HPDE6-E6E7 (cell line): ENCODE data around the gene MRPL23.
A peak's percentile ranks its signal among the peaks of the same experiment; 100 is the strongest.

ENCODE experiments used
- DNase-seq: peaks from one replicate; pipeline ENCODE4 v3.0.0; 2011; ENCODE audit warnings: missing footprints; ENCODE audit errors: extremely low spot score

The MRPL23 gene

GRCh38 chr11:1921574-1922141 lies 25.5 kb upstream of the MRPL23 start:
- no peak for DNase-seq

GRCh38 chr11:1922481-1923081 lies 24.6 kb upstream of the MRPL23 start:
- DNase-seq = no peak

GRCh38 chr11:1923201-1923956 lies 23.8 kb upstream of the MRPL23 start:
- no peak for DNase-seq

GRCh38 chr11:1924181-1924580 lies 23.0 kb upstream of the MRPL23 start:
- DNase-seq = no peak

- no peak for DNase-seq
Observed at GRCh38 chr11:1924646-1925372, 22.3 kb upstream of the MRPL23 start.

GRCh38 chr11:1925373-1926155 lies 21.6 kb upstream of the MRPL23 start:
- no peak for DNase-seq

- no peak for DNase-seq
Observed at GRCh38 chr11:1926156-1927025, 20.7 kb upstream of the MRPL23 start.

GRCh38 chr11:1927026-1927847 lies 19.9 kb upstream of the MRPL23 start:
- peak; percentile 50 for DNase-seq

GRCh38 chr11:1927848-1928469 lies 19.2 kb upstream of the MRPL23 start:
- DNase-seq = no peak

GRCh38 chr11:1928470-1928890 lies 18.7 kb upstream of the MRPL23 start:
- DNase-seq = no peak

- DNase-seq = no peak
Observed at GRCh38 chr11:1928891-1929541, 18.1 kb upstream of the MRPL23 start.

- no peak for DNase-seq
Observed at GRCh38 chr11:1929621-1930461, 17.3 kb upstream of the MRPL23 start.

- DNase-seq = no peak
Observed at GRCh38 chr11:1930462-1930830, 16.7 kb upstream of the MRPL23 start.

GRCh38 chr11:1931341-1932104 lies 15.6 kb upstream of the MRPL23 start:
- DNase-seq = no peak

- no peak for DNase-seq
Observed at GRCh38 chr11:1932105-1932480, 15.0 kb upstream of the MRPL23 start.

GRCh38 chr11:1932681-1933080 lies 14.5 kb upstream of the MRPL23 start:
- DNase-seq = no peak
